Gastroesophageal sphincter (tissue), 4 donors: ENCODE results near the gene INSYN1. TPM values are rescaled to one million over a fixed set of nuclear protein-coding genes. Genes with fewer than 3 reads are reported as not detected.

Experiments used
- ATAC-seq: fragments of 150-250 bp; one replicate; pipeline ENCODE4 v1.9.1; 2016; ENCODE audit warnings: mild to moderate bottlenecking, moderate library complexity
- H3K27ac ChIP-seq, 4 donors: fragments of 200-600 bp; sonication (generic) in 3 of 4; 1 replicate in 3 of 4; 2 replicates in 1 of 4; pipeline ENCODE4 v1.5.1; 2016 to 2019
- H3K27me3 ChIP-seq: fragments of 200-600 bp; sonication (generic); one replicate; pipeline ENCODE4 v1.5.1; 2019
- H3K36me3 ChIP-seq, 2 donors: fragments of 200-600 bp; sonication (generic); one replicate each; pipeline ENCODE4 v1.5.1; 2019; ENCODE audit warnings: control low read depth in 1 of 2
- H3K4me1 ChIP-seq, 3 donors: fragments of 200-600 bp; sonication (generic); 1 replicate in 2 of 3; 2 replicates in 1 of 3; pipeline ENCODE4 v1.5.1; 2016 to 2019; ENCODE audit warnings: control low read depth in 2 of 3
- H3K4me3 ChIP-seq, 2 donors: fragments of 200-600 bp; sonication (generic); one replicate each; pipeline ENCODE4 v1.5.1; 2019; ENCODE audit warnings: mild to moderate bottlenecking in 1 of 2, moderate library complexity in 1 of 2
- H3K9me3 ChIP-seq, 3 donors: fragments of 200-600 bp; sonication (generic); one replicate each; pipeline ENCODE4 v1.5.1; 2017 to 2019; ENCODE audit warnings: control low read depth in 2 of 3
- EP300 ChIP-seq: sonication (generic); formaldehyde crosslinking; IDR thresholded peaks from one replicate; pipeline ENCODE4 v1.6.1; 2017; ENCODE audit warnings: antibody characterized with exemption, mild to moderate bottlenecking
- POLR2A ChIP-seq, 2 donors: fragments of 450-650 bp; IDR thresholded peaks; one replicate each; pipeline ENCODE4 v1.6.1; 2017; ENCODE audit warnings: antibody characterized with exemption in 2 of 2, mild to moderate bottlenecking in 2 of 2, moderate library complexity in 1 of 2
- POLR2AphosphoS5 ChIP-seq: sonication (generic); formaldehyde crosslinking; IDR thresholded peaks from one replicate; pipeline ENCODE4 v1.6.1; 2017; ENCODE audit warnings: antibody characterized with exemption
- WGBS, 2 donors: methylation state at CpG; one replicate each; pipeline ENCODE4 v1.1.5; 2018; ENCODE audit warnings: low coverage in 1 of 2; 5-methylcytosine and 5-hydroxymethylcytosine counted together
- total RNA-seq, 4 donors: library from RNA; depleted of rRNA; stranded (reverse); fragments of >200 nt; gene quantifications; one replicate each; pipeline ENCODE4 v1.1.0, GENCODE V29; 2016
- TF ChIP-seq, protein P1 (sequence below), 4 experiments: fragments of 200-600 bp in 2 of 4; fragments of 450-650 bp in 2 of 4; sonication (generic) in 1 of 4; IDR thresholded peaks; one replicate each; pipeline ENCODE4 v1.5.1; 2017 to 2019; ENCODE audit warnings: antibody characterized with exemption in 4 of 4, mild to moderate bottlenecking in 2 of 4, moderate library complexity in 2 of 4

INSYN1 gene
- total RNA-seq, 4 donors from 2014 or later: 11.4 to 30.2 (median 16.3) TPM

DNA sequence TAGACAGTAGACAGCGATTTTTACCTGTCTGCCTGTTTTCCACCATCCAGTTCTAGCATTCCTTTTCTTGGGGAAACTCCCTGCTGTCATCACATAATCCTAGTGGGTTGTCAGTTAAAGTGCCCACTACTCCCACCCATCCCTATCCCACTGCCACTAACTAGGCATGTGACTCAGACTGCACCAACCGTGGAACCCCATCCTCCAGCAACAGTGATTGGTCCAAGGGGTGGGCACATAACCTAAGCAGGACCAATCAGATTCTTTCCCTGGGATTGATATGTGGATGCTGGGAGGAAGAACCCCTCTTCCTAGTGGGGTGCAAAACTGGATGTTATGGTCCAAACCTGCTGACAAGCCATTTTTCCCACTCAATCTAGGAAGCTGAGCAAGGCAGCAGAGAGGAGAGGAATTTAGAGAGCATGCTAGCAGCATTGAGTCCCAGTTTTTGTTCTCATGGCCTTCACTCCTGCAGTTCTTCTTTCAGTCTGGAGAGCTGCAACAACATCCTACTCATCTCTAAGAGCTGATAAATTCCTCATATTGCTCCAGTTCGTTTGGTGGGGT is 3.9 kb upstream of the INSYN1 start:
- peaks cover 6% of the 10 kb centered on the region for H3K27me3 ChIP-seq
- no peak overlapping the region for H3K27ac ChIP-seq
- ATAC-seq: no peak
- H3K9me3 ChIP-seq: no peaks in the 10 kb centered on the region
- H3K4me3 ChIP-seq: no peak overlapping the region
- 66% methylated on average over 3 of the region's 3 CpGs; no CpG with 5 or more reads in 1 of the 2 donors for WGBS, 2 donors
- TF ChIP-seq, protein P1, sequence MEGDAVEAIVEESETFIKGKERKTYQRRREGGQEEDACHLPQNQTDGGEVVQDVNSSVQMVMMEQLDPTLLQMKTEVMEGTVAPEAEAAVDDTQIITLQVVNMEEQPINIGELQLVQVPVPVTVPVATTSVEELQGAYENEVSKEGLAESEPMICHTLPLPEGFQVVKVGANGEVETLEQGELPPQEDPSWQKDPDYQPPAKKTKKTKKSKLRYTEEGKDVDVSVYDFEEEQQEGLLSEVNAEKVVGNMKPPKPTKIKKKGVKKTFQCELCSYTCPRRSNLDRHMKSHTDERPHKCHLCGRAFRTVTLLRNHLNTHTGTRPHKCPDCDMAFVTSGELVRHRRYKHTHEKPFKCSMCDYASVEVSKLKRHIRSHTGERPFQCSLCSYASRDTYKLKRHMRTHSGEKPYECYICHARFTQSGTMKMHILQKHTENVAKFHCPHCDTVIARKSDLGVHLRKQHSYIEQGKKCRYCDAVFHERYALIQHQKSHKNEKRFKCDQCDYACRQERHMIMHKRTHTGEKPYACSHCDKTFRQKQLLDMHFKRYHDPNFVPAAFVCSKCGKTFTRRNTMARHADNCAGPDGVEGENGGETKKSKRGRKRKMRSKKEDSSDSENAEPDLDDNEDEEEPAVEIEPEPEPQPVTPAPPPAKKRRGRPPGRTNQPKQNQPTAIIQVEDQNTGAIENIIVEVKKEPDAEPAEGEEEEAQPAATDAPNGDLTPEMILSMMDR (IDR thresholded peaks at IDR 0.05): no peak
- TF ChIP-seq POLR2A (IDR thresholded peaks at IDR 0.05) (no peak), POLR2AphosphoS5 (no peak), EP300 (no peak)
- no peaks in the 10 kb centered on the region for H3K36me3 ChIP-seq
- H3K4me1 ChIP-seq: peaks cover 0 to 39% (median 3%) of the 10 kb centered on the region in 3 donors

DNA sequence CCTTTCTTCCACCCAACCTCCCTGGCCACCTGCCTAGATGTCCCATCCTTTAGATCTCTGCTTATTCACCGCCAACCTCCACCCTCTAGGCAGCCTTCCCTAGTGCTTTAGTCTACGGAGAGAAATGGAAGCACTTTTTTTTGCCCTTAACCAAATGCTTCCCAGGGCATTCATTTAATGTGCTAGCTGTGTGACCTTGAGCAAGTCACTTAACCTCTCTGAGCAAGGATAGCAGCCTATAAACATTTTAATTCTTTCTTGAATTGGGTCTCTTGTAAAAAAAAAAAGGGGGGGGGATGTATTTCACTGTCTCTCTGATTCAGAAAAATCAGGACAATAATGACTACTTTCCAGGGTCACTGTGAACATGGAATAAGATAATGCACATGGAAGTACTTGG is 3.2 kb upstream of the INSYN1 start:
- TF ChIP-seq POLR2AphosphoS5 (no peak), POLR2A (IDR thresholded peaks at IDR 0.05) (no peak)
- Histone ChIP-seq H3K4me3 (no peak overlapping the region), H3K27ac (no peak overlapping the region), H3K27me3 (peaks cover 13% of the 10 kb centered on the region), H3K9me3 (no peaks in the 10 kb centered on the region), H3K4me1 (peaks cover 0 to 45% (median 5%) of the 10 kb centered on the region in 3 donors), H3K36me3 (no peaks in the 10 kb centered on the region)
- ATAC-seq: no peak
- 60 to 63% methylated on average over 2 of the region's 2 CpGs for WGBS, 2 donors

DNA sequence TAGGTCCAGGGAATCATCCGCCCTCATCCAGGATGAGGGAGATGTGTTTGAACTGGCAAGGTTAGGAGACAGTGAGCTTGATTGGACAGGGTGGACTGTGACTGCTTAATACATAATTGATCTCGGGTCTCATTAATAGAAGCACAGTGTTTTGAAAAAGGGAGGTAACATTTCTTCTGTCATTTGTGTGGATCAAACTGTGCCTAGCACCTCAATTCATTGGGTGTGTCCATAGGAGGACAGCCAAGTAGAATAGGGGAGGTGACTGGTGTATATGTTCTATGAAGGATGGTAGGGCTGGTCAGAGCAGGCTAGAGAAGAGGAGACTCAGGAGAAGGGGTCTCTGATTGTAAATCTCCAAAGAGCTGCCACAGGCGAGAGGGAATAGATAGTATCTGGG is 2.8 kb upstream of the INSYN1 start:
- H3K36me3 ChIP-seq: no peaks in the 10 kb centered on the region
- WGBS, 2 donors: 73 to 87% methylated on average over 2 to 3 of the region's 3 CpGs
- TF ChIP-seq POLR2A (IDR thresholded peaks at IDR 0.05): no peak
- TF ChIP-seq POLR2AphosphoS5: no peak
- TF ChIP-seq, protein P1 (IDR thresholded peaks at IDR 0.05): no peak
- TF ChIP-seq EP300: no peak
- H3K27me3 ChIP-seq: peaks cover 17% of the 10 kb centered on the region
- no peak overlapping the region for H3K4me3 ChIP-seq
- ATAC-seq: no peak
- H3K4me1 ChIP-seq: peaks cover 0 to 50% (median 9%) of the 10 kb centered on the region in 3 donors
- no peak overlapping the region for H3K27ac ChIP-seq
- H3K9me3 ChIP-seq: no peaks in the 10 kb centered on the region

DNA sequence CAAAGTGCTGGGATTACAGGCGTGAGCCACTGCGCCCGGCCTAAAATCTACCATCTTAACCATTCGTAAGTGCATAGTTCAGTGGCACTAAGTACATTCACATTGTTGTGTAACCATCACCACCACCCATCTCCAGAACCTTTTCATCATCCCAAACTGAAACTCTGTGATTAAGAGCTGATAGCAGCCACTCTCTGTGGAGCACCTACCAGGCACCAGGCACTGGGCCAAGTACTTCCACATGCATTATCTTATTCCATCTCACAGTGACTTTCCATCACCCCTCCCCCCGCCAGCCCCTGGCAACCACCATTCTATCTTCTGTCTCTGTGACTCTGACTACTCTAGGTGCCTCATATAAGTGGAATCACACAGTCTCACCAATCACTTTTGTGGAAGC is 2.3 kb upstream of the INSYN1 start:
- Histone ChIP-seq H3K4me3 (no peak overlapping the region), H3K27me3 (peaks cover 17% of the 10 kb centered on the region), H3K9me3 (no peaks in the 10 kb centered on the region), H3K4me1 (peaks cover 0 to 54% (median 14%) of the 10 kb centered on the region in 3 donors), H3K27ac (no peak overlapping the region), H3K36me3 (no peaks in the 10 kb centered on the region)
- ATAC-seq: no peak
- TF ChIP-seq POLR2A (IDR thresholded peaks at IDR 0.05): no peak
- TF ChIP-seq EP300: no peak
- no peak for TF ChIP-seq POLR2AphosphoS5
- TF ChIP-seq, protein P1 (IDR thresholded peaks at IDR 0.05): no peak
- WGBS, 2 donors: 96 to 97% methylated on average over 5 of the region's 5 CpGs

GRCh38 chr15:73754461-73754860 is 1.3 kb upstream of the INSYN1 start:
- 65 to 76% methylated on average over 8 of the region's 8 CpGs for WGBS, 2 donors
- TF ChIP-seq POLR2AphosphoS5 (no peak), EP300 (no peak), POLR2A (IDR thresholded peaks at IDR 0.05) (no peak)
- TF ChIP-seq, protein P1 (IDR thresholded peaks at IDR 0.05): no peak
- no peak for ATAC-seq
- H3K36me3 ChIP-seq: no peaks in the 10 kb centered on the region
- no peak overlapping the region for H3K4me3 ChIP-seq
- H3K27me3 ChIP-seq: peaks cover 17% of the 10 kb centered on the region
- H3K27ac ChIP-seq: no peak overlapping the region
- H3K9me3 ChIP-seq: no peaks in the 10 kb centered on the region
- peaks cover 0 to 58% (median 14%) of the 10 kb centered on the region in 3 donors for H3K4me1 ChIP-seq
